ENCODE data around the gene VWA7.
"Not testable (repeated sequence)": the region's sequence is repeated elsewhere in the genome, so short reads cannot be mapped to it uniquely, and the experiment has no call there.

GRCh38 chr6:31817133-31817928 lies 40.2 kb upstream of the VWA7 start:
- TF ChIP-seq CTCF, POLR2A (IDR thresholded peaks at IDR 0.05): not testable (repeated sequence)
